ENCODE data around the gene CLEC12A.
"Not testable (repeated sequence)": the region's sequence is repeated elsewhere in the genome, so short reads cannot be mapped to it uniquely, and the experiment has no call there.

The CLEC12A gene

GRCh38 chr12:9971181-9971580 lies at the start of gene CLEC12A:
Gene CLEC12A (plus strand): TSS chr12:9971409. CDS start chr12:9971597, 188 bp downstream.
- no peak for DNase-seq

DNA sequence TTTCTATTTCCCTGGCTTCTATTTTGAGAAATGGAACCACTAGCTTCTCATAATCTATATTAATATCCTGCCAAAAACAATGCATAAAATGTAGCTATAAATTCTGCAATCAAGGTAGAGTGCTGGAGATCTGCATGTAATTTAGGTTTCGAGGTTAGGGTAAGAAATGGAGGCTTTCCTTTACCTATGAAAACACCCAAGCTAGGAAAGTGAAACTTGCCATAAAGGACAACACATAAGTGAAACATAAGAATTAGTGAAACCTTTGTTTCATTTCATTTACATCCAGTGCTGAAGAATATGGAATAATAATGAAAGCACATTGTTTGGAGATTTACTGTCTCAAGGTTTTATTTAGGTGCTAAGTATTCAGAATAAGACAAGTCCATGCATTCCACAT lies 48.8 kb upstream of the CLEC12A start:
- no peak for DNase-seq

DNA sequence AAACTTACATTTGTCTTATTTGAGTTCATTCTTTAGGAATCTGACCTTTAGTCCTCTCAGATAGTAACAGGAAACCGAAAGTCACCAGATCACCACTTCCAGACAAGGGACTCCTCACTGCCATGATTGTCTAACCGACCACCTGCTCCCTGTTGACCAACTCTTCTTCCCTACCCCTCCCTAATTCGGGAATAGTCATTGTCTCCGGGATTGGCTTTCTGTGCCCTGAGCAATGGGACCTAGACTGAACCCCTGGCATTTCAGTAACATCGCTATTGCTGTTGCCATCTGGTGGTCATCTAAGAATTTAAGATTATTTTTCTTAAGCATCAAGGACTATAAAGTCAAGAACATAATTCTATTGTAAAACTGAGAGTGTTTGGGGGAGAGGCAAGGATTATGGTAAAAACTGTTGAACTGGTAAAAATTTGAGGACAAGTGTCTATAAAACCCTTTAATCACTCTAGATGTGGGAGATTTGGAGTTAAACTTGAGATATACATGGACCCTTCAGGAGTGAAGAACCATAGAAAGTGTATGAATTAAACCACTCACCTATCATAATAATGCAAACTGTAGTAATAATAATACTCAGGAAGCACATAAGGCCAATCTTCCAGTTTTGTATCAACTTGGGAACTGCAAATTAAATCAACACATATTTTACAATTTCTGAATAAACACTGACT lies 45.4 kb upstream of the CLEC12A start:
- no peak for DNase-seq

DNA sequence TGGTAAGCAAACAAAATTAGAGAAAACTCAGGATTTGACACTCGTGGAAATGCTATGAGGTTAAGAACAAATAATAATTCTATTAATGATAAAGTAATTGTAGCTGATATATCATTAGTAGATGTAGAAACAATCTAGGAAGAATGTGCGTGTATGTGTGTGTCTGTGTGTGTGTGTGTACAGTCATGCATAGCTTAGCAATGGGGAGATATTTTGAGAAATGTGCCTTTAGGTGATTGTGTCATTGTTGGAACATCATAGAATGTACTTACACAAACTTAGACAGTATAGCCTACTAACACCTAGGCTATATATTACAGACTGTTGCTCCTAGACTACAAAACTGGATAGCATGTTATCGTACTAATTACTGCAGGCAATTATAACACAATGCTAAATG lies 44.3 kb upstream of the CLEC12A start:
- DNase-seq, result no peak

DNA sequence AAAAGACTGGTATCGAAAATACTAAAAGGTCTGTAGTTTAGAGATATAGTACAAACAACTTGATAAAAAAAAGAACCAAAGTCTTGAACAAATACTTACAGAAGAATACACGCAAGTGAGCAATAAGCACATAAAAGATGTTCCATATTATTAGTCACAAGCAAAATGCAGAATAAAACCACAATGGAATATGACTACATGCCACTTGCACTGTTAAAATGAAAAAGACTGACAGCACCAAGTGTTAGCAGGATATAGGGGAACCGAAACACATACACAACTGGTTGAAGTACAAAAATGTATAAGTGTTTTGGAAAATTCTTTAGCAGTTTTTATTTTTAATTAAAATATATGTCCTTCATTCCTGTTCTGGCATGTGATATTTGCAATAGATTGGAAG lies 42.6 kb upstream of the CLEC12A start:
- no peak for DNase-seq

- DNase-seq, result no peak
These were observed 40.0 kb upstream of the CLEC12A start for GRCh38 chr12:9931245-9931644.

GRCh38 chr12:9932270-9932669 lies 38.9 kb upstream of the CLEC12A start, which contains the start of gene CLEC2A:
Gene CLEC2A (minus strand): TSS chr12:9932370. CDS start chr12:9932329, 41 bp downstream.
- no peak for DNase-seq

DNA sequence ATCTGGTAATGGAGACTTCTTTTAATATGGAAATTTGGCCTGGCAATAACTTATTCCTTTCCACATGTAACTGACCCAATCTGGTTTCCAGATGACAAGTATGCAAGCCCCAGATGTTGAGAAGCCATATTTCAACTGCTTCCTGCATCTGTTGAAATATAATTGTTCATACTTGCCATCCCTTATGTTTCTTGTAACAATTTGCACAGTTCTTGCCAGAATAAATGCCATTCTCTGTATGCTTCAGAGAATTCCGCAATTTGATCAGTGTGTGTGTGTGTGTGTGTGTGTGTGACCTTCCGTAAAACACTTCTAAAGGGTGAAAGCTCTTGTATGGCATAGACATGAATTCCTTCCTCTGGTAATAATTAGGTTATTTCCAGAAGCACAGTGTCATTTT lies 37.3 kb upstream of the CLEC12A start:
- no peak for DNase-seq

DNA sequence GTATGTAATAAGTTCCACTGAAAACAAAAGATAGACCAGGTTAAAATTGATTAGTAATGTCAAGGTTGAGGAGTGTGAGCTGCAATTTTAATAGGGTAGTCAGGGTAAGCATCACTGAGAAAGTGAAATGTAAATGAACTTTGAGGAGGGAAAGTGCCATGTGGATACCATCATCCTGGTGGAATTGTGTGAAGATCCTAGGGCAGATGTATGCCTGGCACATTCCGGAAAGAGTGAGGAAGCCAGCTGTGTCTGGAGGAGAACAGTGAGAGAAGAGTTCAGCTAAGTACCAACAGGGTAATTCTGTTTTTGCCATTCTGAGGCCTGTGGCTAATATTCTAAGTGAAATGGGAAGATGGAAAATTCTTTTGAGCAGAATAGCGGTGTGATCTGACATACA lies 36.2 kb upstream of the CLEC12A start:
- no peak for DNase-seq

- DNase-seq, result no peak
These were observed 34.6 kb upstream of the CLEC12A start for GRCh38 chr12:9936591-9936990.

DNA sequence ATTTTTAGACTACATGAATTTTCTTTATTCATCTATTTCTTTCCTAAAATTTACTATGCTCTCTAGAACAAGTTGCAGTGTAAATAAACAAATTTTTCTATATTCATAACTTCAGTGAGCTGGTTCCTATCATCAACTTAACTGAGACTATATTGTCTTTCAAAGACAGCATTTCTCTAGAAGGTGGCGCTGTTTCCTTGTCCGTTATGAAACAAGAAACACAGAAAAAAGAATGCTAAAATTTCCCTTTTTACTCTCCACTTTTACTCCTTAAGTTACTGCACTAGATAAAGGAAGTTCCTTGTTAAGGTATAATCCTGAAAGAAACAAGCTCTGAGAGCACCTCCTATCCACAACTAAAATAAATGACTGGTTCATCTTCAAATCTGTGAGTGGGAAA lies 30.8 kb upstream of the CLEC12A start:
- DNase-seq, result no peak

DNA sequence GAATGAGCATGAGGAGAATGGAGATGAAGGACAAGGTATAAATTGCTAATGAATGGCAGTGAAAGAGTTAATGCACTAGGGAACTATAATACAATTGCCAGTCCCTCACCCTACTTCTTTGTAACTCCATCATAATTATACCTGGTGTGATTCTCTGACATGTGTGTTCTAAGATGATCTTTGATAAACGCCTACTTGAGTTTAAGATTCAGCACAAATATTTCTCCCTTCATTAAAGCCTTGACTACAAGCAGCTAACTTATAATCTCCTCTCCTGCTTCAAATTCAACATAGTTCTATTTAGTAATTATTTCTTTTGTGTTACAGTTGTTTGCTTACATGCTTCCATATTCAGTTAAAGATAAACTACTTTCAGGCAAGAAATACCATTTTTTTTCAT lies 29.4 kb upstream of the CLEC12A start:
- no peak for DNase-seq

- DNase-seq, result no peak
These were observed 28.0 kb upstream of the CLEC12A start for GRCh38 chr12:9943240-9943639.

GRCh38 chr12:9944391-9944790 lies 26.8 kb upstream of the CLEC12A start:
- DNase-seq, result no peak

DNA sequence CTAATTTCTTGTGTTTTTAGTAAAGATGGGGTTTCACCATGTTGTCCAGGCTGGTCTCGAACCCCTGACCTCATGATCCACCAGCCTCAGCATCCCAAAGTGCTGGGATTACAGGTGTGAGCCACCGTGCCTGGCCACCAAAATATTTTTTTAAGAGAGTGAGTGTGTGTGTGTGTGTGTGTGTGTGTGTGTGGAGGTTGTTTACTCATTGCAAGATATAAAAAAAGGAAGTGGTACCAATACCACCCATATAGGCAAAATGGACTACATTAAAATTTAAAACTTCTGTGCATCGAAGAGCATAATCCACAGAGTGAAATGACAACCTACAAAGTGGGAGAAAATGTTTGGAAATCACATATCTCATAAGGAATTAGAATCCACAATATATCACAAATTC lies 23.5 kb upstream of the CLEC12A start:
- no peak for DNase-seq

DNA sequence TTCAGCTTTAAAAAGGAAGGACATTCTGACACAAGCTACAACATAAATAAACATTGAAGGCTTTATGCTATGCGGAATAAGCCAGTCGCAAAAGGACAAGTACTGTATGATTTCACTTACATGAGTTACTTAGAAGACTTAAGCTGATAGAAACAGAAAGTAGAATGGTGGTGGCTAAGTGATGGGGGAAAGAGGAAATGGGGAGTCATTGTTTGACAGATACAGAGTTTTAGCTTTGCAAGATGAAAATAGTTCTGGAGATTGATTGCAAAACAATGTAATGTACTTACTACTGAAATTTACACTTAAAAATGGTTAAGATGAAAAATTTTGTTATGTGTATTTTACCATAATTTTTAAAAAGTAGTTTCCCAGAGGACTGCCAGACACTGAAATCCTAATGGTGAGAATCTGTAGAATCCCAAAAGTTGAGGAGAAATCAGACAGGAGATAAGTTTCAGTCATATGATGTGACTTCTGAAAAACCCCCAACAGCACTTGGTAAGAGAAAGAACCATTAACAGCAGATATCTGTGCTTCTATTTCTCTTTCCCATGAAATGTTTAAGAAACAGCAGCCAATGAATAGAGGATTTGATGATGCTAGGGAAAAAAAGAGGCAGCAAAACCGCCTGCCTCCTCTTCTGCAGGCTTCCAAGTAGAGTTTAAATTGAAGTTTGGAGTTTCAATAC lies 22.5 kb upstream of the CLEC12A start:
- no peak for DNase-seq

GRCh38 chr12:9951026-9951675 lies 20.1 kb upstream of the CLEC12A start:
- DNase-seq, result no peak

- not testable (repeated sequence) for DNase-seq
These were observed 18.1 kb upstream of the CLEC12A start for GRCh38 chr12:9952954-9953729.

DNA sequence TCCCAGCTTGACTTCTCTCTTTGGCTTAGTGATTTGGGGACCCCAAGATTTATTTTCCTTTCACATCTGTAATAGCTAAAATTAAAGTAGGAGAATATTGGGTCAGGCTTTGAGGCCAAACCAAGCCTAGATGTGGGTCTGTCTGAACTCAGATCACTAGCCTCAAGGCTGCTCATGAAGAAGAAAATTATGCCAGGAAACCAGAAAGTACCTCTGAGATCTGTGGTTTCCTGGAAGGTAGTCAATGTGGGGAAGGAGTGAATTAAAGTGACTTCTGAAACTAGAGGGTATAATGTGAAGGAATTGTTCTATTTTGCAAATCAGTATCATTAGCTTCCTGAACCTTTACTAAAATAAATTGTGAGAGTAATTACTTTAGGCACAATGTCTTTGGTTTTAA lies 13.4 kb upstream of the CLEC12A start:
- no peak for DNase-seq

DNA sequence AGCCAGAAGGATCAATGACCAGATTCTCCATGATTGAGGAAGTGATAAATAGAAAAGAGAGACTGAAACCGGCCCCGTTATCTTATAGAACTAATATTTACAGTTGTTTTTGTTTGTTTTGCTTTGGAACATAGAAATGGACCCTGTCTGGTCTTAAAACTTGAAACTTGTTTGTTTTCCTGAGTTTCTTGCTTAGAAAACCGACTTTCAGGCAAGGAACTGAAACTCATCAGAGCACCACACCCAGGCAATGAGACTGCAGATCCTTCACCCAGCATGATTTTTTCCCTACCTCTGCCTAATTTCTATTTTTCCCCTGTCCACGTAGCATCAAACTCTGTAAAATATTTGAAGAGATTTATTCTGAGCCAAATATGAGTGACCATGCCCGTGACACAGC lies 10.6 kb upstream of the CLEC12A start:
- DNase-seq, result no peak

DNA sequence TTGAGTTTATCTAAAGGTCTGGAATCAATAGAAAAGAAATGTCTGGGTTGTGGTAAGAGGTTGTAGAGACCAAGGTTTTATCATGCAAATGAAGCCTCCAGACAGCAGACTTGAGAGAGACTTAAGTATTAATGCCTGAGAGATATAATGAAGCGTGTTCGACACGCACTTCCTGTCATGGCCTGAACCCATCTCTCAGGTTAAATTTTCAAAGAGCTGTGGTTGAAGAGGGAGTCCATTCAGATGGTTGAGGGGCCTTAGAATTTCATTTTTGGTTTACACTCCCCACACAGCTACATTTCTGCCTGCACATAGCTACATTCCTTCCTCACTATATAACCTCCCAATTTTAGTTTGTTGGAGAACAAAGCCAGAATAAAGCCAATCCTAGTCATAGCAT lies 10.1 kb upstream of the CLEC12A start:
- no peak for DNase-seq

DNA sequence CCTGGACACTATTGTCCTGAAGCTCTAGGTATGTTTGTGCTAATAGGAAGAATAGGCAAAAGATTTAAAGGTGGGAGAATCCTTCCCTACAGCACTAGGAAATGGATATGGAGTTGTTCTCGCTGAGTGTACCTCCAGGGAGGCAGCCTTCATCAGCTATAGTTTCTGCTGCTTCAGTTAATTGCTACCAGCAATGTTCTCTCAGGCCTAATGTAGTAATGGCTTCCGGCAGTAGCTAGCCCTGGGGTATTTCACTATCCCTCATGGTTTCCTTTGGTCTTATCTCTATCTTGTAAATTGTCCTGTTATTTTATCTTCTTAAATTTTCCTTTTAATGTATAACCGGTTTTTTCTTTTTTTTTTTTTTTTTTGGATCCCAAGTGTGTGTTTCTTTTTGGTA lies 9.3 kb upstream of the CLEC12A start:
- DNase-seq, result no peak

DNA sequence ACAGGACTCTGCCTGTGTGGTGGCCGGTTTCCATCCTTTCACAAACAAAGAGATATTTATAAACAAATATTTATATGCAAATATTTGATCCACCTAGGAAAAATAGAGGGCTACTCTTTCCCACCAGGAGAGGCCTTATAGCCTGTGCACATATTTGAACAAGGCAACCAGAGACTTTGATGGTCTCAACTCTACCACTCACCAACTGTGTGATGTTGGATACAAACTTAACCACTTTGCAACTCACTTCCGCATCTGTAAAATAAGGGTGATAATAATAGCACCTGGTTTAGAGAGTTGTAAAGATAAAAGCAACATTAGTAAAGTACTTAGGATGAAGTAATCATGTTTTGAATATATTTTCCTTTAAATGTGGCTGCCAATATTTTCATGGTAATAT lies 1.5 kb upstream of the CLEC12A start:
- DNase-seq, result peak; percentile 48
